ENCODE measurements around the gene CD180.
"Not testable (repeated sequence)": the region's sequence is repeated elsewhere in the genome, so short reads cannot be mapped to it uniquely, and the experiment has no call there.

CD180 gene

DNA sequence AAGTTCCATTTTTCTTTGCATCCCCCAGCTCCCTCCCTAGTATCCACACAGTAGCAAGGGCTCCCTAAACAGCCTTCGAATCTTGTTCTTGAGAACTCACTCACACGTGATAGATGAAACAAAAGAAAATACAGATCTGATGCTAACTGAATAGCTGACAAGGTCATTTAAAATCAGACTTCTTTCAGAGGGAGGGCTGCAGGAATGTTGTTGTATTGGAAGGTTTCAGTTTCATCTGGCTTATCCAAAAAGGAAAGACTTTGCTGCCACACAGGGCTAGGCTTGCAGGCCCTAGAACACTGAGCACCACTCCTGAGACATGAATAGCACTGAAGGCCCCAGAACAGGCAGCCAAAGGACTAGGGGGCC lies 3.2 kb downstream of the CD180 start:
- DNase-seq: no peak
- intact Hi-C loops (cut with DNase I): no loop called here

DNA sequence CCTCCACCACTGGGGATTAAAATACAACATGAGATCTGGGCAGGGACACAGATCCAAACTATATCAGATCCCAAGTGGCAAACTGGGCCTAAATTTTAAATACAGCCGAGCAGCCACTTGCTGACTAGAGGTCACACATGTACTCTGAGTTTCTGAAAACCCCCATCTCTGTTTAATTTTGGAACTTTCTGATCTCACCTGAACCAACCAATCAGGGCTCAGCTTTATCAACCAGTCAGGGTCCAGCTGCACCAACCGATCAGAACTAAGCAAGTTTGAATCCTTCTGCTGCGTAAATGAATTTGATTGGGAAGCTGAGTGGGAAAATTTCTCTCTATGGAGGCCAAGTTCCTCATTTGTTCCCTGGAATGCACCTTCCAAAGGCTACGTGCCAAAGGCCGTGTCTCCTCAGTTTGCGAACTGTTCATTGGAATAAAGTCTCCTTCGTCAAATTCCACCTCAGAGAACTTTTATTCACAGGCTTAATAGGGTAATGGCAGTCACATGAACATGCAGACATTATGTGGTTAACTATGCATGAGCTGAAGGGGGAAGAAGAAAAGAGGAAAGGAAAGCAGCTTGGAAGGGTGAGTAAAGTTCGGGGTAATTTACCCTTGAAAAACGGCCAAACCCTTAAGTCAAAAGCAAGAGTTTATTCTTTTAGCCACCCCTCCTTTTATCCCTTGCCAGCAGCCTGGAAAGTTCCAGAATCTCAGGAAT lies 3.7 kb downstream of the CD180 start:
- intact Hi-C loops (cut with DNase I): no loop called here
- peak in 3 of 42 donors; percentile 17 to 26 (median 17) for DNase-seq

DNA sequence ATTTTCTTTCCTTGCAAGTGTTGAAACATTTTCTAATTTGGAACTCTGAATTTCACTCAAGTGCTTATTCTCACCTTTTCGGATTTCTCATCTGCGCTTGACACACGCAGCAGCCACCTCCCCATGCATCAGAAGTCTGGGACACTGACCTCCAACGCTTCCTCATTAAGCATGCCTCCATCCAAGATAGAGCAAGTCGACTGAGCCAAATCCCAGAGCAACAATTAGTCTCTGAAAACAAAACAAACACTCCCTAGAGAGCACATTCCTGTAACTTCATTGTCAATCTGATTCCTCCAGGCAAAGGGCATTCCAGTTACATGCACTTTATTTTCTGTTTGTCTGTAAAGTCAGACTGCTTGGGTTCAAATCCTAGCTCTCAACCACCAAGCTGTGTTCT lies 5.7 kb downstream of the CD180 start:
- intact Hi-C loops (cut with DNase I): no loop called here
- no peak for DNase-seq

DNA sequence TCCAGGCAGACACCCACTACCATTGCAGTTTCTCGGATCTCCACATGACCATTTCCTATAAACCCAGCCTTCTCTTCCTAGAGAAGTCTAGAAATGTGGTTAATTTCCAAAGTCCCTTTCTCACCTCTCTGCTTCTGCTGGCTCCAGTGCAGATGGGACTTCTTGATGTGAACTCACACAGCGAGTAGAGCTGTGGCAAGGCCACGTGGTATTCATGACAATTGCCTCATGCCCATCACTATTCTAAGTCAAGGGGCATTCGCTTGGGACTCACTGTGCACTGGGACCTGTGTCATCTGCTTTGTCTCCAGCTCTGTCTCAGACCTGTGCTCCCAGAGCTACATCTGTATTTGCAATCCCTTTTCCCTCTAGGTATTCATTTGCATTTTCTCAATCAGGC lies 6.2 kb downstream of the CD180 start:
- intact Hi-C loops (cut with DNase I): no loop called here
- DNase-seq: no peak

DNA sequence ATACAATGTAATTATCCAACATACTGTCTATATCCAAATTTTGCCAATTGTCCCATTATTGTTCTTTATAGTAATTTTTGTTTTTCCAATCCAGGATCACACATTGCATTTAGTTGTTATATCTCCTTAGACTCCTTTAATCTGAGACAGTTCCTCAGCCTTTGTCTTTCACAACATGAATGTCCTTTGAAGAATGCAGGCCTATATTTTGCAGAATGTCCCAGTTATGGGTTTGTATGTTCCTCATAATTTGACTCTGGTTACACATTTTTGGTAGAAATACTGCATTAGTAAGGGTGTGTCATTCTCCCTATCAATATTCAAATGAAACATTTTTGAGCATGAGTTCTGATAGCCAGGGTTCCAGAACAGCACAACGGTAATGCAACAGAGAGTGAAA lies 6.7 kb downstream of the CD180 start:
- DNase-seq: no peak
- intact Hi-C loops (cut with DNase I): no loop called here

DNA sequence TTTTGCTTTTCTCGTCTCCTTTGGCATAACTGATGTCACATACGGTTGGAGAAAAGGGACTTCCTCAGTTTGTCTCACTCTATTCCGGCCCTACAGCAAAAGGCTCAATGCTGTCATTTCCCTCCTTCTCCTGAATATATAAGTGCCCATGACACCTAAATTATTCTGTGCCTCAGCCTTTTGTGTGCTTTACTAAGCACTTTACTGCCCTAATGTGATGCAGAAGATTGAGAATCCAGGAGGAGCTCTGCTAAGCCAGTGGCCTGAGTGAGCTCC lies 7.6 kb downstream of the CD180 start:
- intact Hi-C loops (cut with DNase I): no loop called here
- DNase-seq: no peak

DNA sequence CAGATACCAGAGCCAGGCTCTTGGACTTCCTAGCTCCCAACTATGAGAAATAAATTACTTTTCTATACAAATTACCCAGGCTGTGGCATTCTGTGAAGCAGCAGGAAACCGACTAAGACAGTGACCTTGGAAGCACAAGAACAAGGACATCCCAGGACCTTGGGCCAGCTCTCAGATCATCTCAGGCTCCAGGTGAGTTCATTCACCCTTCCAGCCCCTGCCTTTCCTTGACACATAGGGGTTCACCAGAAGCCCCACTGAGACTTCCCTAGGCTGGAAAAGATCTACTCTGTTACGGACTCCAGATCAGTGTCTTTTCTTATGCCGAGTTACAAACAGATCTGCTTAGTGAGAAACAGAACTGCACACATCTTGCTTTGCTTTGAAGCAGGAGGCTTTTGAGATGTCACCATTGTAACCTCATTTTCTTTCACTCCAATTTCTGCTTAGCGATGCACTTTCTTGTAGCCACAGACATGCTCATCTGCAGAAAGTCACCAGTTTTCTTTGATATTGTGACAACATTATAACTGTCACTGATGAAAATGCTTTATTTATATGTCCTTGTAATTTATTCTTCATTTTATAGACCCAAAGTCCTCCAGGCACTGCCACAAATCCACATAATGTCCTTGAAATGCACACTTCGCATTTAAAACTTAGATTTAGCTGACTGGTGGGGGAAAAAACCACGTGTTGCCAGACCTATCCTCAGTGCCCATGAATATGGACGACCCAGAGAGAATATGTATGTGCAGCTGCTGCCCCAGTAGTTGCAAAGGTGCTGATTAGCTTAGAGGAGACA lies 8.1 kb downstream of the CD180 start:
- intact Hi-C loops (cut with DNase I): no loop called here
- no peak for DNase-seq

DNA sequence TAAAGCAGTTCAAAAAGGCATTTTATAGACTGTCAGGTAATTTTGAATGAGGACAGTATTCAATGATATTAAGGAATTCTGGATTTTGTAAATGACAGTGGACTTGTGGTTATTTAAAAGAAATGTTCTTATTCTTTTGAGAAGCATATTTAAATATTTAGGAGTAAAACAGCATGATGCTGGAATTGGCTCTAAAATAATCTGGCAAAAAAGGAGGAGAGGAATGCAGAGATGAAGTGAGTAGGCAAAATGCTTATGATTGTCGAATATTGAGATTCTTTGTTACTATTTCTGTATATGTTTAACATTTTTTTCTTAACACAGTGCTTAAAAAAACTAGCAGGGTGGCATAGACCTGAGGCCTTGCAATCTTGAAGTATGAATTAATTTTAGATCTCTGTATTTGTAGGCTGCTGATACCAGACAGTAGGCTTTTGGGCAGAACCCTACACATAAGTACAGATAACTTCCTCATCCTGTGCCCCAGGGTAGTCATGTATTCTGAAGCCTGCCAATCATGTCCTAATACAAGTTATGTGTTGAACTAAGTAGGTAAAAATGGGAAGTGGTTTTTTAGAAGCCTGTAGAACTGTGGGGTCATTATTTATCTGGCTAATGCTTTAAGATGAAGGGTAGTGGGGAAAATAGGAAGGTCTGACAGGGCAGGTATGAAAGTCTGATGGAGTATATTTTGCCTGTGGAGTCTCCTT lies 9.4 kb downstream of the CD180 start:
- intact Hi-C loops (cut with DNase I): no loop called here
- no peak for DNase-seq

DNA sequence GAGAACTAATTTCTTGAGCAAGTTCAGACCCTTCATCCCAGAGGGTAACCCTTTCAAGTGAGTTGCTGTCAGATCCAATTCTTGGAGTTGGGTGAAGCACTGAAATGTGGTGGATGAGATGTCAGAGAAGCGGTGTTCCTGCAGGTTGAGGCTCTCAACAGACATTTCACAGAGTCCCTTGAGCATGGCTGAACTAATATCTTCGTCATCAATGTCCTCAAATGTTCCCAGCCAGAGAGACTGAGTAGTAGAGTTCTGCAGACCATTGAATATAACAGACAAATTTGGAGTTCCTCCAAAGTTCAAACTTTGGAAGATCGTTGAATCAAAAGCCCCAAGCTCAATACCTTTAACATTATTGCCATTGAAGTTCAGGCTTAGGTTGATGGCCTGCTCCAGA lies 12.7 kb downstream of the CD180 start:
- no peak for DNase-seq
- intact Hi-C loops (cut with DNase I): no loop called here

DNA sequence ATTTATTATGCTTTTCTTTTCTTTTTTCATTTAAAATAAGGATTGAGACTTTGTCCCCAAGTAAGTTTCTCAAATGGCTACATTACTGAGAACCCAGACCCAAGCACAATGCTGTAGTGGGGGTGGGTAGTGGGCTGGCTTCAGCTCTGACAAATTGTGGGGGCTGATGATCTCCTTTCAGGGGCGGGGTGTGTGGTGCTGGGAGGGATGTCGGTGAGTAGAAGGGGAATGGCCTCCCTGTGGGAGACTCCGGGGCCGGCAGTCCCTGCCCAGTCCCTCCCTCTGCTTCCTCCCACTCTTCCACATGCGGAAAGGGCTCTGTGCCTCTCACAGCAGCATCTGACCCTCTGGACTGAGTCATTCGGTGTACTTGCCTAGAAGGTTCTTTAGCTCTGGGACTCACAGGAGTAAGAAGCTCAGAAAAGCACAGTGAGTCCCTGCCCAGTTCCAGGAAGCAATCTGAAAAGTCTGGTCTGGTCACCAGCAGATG lies 14.3 kb downstream of the CD180 start:
- intact Hi-C loops (cut with DNase I): no loop called here
- DNase-seq: peak in 9 of 42 donors; percentile 16 to 79 (median 48)

DNA sequence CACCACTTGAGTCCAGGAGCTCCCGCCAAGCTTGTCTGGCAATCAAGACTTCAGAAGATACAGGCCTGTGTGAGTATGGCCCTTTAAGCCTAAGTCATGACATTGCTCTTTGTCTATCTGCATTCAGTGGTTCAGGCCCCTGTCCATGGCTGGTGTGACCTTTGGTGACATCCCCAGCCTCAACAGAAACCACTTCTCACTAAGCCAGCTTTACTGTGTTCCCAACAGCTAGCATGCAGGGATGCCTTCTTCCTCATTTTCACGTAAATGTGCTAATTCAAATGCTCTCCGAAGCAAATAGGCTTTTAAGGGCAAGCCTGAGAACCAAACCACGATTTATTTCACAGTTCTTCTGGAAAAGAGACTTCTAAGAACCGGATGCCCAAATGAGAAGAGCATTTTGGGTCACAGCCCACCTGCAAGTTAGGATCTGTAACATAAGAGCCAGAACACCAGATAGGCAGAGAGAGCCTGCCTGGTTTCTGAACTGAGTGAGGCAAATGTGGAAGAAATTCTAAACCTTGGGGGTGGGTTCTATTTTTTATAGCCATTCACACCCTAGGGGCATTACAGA lies 14.9 kb downstream of the CD180 start:
- DNase-seq: peak in 3 of 42 donors; percentile 7 to 44 (median 14)
- intact Hi-C loops (cut with DNase I): no loop called here

DNA sequence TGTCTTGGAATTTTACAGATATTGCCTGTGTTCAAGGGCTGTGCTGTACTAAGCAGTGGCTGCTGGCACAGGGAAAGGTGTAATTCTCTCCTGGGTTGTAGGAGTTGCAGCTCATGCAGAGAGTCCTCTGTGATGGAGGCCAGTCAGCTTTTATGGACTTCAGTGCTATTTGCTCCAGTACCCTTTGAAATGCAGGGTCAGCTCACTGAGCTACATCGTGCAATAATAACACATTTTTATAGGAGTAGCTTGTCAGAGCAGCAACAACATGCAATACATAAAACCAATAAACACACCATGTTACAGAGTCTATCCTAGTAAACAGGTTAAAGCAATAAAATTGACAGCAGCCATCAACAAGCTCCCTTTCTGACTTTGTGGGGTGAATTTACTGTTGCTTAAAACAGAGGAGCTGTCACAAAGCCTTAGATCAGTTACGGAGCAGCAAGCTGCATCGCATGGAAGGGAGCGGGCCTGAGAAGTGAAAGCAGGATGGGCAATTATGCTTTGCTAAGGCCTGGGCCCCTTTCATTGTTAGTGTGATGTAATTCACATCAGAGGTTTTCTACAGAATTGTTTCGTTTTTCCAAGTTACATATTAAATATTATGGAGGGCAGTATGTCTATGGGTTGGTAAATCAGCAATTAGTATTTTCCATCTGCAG lies 16.8 kb downstream of the CD180 start:
- intact Hi-C loops (cut with DNase I): no loop called here
- DNase-seq: no peak

DNA sequence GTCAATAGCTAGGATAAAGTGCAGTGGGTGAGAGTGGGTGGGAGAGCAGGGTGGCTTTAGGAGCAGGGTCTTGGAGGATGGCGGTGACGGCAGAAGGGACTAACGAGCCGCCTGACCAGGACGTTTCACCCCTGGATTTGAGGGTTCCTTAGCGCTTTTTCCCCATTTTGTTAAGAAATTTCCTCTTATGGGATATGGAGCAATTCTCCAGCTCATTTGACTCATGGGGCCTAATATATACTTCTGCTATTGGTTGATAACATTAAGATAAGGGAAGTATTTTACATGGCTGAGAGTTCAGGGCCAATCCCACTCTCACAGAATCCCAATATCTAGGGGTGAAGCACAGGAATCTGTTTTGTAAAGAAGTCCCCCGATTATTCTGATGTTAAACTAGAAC lies 17.6 kb downstream of the CD180 start:
- intact Hi-C loops (cut with DNase I): no loop called here
- no peak for DNase-seq

DNA sequence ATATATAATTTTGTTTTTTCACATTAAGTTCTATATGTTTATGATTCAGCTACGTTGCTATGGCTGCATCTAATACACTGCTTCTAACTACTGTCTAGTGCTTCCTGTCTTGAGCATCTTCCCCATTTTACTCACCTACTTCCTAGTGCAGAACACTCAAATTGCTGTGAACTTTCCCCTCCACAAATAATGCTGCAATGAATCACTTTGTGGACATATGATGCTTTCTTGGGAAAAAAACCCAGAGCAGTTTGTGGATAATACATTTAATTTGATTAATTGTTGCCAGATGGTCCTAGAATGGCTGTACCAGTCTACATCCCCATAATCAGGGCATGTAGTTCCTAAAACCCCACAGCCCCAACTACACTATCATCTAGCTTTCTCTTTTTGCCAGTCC lies 18.5 kb downstream of the CD180 start:
- intact Hi-C loops (cut with DNase I): no loop called here
- DNase-seq: no peak

DNA sequence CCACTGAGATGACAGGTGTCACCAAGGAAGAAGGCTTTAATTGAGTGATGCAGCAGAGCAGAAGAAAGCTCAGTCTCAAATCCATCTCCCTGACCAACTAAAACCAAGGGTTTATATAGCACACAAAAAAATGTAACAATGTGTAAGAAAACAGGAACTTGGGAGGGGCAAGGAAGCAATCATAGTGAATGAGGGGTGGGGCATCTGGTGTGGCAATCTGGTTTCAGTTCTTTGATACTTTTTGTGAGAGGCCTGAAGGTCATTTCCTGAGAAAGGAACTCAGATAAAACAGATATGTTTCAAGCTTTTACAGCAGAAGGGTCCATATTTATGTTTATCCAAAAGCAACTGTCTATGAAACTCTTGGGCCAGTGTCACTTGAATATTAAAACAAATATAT lies 19.7 kb downstream of the CD180 start:
- no peak for DNase-seq
- intact Hi-C loops (cut with DNase I): no loop called here

DNA sequence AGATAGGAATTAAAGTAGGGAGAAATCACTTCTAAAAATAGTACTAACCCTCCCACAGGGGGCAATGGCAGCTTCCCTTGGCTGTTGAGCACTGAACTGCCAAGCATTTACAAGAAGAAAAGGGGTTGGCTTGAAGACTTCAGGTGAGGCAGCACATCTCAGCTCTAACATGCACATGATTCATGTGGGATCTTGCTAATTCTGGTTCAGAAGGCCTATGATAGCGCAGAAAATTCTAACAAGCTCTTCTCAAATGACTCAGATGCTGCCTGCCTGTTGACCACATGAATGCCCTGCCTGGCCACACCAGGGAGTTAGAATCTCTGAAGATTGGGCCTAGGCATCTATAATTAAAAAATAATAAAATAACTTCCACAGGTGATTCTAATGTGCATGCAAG lies 22.6 kb downstream of the CD180 start:
- no peak for DNase-seq
- intact Hi-C loops (cut with DNase I): no loop called here

DNA sequence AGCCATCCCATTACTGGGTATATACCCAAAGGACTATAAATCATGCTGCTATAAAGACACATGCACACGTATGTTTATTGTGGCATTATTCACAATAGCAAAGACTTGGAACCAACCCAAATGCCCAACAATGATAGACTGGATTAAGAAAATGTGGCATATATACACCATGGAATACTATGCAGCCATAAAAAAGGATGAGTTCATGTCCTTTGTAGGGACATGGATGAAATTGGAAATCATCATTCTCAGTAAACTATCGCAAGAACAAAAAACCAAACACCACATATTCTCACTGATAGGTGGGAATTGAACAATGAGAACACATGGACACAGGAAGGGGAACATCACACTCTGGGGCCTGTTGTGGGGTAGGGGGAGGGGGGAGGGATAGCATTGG lies 23.2 kb downstream of the CD180 start:
- DNase-seq; intact Hi-C loops (cut with DNase I): not testable (repeated sequence)

DNA sequence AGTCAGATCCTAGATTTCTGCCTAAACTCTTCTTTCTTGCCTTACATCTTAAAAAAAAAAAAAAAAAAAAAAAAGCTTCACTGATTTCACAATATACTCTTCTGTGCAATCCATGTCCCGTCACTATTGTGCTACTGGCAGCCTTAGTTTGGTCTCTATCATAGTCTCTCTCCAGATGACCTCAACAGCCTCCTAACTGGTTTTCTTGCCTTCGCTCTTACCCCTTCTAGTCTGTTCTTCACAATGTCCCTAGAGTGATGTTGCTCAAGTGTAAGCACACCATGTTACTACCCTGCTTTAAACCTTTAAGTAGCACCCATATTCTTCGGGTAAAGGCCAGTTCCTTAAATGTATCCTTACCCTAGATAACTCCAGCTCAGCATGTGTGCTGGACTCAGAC lies 25.8 kb downstream of the CD180 start:
- intact Hi-C loops (cut with DNase I): no loop called here
- DNase-seq: no peak

DNA sequence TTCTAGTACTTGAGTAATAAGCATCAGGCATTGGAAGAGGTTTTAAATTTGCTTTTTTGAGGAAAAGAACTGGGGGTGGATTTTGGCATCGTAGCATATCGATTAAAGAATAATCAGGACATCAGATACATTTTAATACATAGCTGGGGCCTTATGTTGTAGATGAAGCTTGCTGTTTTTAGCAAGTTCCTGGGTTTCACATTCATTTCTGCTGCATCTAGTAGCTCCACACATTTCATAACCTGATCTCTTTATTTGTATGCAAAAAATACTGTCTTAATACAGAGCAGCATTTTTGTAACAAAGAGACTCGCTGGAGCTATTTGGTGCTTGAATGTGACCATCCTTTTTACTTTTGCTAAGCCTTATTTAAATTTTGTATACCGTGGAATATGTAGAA lies 28.5 kb downstream of the CD180 start:
- intact Hi-C loops (cut with DNase I): loop anchor here (5.0 kb wide), 1 partner anchor 39 kb away; no protein-coding TSS in a partner anchor
- DNase-seq: no peak
